GM10266 (cell line): ENCODE data around the gene IPPK.
A peak's percentile ranks its signal among the peaks of the same experiment; 100 is the strongest.

Experiments
- DNase-seq: peaks from one replicate; pipeline ENCODE4 v3.0.0; 2012; ENCODE audit errors: extremely low spot score
- TF ChIP-seq, protein P1 (sequence below): IDR thresholded peaks from 2 replicates; pipeline ENCODE4 v1.5.1; 2012; ENCODE audit warnings: mild to moderate bottlenecking, low read depth; ENCODE audit not compliant: control insufficient read depth, insufficient read depth; ENCODE audit errors: missing control alignments

Gene IPPK

DNA sequence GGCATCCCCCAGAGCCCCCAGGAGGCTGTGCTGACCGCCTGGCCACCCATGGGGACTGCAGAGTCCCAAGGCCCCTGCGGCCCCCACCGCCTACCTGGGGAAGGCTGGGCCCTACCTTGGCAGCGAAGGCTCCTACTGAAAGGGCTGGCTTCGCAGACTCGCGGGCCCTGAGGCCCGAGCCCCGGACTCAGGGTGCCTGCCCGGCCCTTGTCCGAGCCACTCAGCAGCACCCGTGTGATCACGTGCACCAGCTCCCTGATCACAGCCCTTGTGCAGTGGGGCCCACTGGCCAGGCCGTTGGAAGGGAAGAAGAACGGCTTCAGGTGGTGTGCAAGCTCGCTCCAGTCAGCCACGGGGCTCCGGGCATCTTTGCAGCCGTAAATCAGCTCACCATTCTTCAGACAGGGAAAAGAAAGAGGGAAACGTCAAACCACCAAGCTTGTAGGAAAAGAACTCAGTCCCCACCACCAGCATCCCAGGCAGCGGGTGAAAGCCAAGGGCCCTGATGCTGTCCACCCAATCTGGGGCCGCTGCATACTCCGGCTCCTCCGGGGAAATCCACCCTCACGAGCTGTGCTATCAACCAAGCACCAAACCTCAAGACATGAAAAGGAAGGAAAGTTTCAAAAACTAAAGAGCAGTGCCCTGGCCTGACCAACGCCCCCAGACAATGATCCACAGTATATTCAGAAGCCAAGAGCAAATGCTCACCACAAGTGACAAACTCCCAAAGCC is 31.9 kb downstream of the IPPK start:
- DNase-seq: no peak
- TF ChIP-seq, protein P1, sequence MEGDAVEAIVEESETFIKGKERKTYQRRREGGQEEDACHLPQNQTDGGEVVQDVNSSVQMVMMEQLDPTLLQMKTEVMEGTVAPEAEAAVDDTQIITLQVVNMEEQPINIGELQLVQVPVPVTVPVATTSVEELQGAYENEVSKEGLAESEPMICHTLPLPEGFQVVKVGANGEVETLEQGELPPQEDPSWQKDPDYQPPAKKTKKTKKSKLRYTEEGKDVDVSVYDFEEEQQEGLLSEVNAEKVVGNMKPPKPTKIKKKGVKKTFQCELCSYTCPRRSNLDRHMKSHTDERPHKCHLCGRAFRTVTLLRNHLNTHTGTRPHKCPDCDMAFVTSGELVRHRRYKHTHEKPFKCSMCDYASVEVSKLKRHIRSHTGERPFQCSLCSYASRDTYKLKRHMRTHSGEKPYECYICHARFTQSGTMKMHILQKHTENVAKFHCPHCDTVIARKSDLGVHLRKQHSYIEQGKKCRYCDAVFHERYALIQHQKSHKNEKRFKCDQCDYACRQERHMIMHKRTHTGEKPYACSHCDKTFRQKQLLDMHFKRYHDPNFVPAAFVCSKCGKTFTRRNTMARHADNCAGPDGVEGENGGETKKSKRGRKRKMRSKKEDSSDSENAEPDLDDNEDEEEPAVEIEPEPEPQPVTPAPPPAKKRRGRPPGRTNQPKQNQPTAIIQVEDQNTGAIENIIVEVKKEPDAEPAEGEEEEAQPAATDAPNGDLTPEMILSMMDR: no peak

DNA sequence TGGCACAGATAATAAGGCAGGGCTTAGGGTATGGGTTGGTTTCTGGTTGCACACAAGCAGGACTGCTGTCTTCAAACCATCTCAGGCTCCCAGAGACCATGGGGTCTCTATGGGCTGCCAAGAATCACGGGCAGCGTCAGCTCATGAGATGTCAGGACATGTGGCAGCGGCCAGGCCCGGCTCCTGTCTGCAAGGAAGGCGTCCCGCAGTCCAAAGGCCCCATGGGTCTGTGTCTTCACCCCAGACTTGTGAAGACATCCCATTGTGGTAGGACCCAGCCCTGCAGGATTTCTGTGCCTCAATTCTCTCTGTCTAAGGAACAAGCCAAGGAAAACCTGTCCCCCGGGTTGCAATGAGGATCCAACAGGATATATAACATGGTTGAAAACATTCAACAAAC is 32.6 kb downstream of the IPPK start:
- TF ChIP-seq, protein P1: no peak
- no peak for DNase-seq

DNA sequence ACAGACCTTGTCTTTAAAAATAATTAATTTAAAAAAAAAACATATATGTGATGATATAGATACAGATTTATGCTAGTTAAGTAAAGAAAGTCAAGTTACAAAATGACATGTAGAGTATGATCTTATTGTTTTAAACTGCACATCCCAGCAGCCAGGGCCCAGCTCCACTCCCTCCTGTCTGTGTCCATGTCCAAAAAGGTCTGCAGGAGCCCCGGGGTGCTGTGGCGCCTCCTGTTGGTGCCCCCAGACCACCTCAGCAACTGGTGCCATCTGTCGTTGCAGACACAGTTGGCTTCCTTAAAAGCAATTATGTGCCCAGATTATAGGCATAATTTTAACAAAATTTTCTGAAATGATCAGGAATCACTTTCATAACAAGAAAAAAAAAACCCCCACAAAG is 33.3 kb downstream of the IPPK start:
- TF ChIP-seq, protein P1: no peak
- DNase-seq: no peak

DNA sequence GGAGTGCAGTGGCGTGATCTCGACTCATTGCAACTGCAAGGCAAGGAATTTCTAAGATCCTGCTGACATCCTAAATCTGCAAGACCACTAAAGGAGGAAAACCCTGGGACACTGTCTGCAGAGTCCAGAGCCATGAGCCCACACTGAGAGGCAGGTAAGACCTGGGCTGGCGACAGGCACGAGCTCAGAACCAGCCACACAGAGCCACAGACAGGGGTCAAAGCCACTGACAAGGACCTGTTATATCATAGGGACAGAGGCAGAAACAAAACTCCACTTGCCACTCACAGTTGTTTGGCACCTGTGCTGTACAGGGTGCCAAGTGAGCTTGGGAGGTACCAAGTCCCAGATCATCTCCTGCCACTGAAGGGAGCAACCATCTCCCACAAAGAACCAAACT is 34.2 kb downstream of the IPPK start:
- DNase-seq: no peak
- TF ChIP-seq, protein P1: no peak

DNA sequence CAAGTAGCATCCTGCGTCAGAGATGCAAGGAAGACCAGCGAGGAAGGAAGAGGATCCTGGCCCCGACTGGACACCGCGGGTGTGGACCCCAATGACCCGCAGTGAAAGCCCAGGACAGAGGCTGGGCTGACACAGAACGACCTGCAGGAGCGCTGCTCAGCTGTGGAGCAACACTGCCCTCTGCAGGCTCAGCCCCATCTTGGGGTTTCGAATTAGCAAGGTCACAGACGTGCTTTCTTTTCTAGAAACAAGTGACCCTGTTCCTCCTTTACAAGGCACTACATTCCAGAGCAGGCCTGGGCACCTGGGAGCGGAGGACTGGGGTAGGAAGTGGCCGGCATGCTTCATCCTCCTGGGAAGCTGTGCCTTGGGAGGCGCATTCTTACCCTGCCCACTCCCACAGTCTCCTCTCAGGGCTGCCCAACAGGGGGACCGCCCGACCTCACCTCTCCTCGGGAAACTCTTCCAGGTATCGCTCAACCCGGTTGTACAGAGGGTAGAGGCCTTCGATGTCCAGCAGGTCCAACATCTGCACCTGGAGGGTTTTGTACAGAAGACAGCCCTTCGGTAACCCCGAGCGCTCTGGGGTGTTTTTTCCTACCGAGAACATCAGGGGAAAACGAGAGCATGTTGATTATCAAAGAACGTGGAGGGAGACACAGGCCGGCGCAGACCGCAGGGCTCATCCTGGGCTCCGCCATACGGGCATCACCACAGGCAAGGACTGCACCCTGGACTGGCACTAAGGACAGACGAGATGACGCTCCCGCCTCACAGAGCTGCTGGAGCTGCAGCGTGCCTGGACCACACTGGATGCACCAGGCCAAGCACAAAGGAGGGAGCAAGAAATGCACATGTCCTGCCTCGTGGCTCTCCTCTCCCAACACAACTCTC is 35.0 kb downstream of the IPPK start:
- TF ChIP-seq, protein P1: peak; percentile 94
- peak; percentile 84 for DNase-seq

DNA sequence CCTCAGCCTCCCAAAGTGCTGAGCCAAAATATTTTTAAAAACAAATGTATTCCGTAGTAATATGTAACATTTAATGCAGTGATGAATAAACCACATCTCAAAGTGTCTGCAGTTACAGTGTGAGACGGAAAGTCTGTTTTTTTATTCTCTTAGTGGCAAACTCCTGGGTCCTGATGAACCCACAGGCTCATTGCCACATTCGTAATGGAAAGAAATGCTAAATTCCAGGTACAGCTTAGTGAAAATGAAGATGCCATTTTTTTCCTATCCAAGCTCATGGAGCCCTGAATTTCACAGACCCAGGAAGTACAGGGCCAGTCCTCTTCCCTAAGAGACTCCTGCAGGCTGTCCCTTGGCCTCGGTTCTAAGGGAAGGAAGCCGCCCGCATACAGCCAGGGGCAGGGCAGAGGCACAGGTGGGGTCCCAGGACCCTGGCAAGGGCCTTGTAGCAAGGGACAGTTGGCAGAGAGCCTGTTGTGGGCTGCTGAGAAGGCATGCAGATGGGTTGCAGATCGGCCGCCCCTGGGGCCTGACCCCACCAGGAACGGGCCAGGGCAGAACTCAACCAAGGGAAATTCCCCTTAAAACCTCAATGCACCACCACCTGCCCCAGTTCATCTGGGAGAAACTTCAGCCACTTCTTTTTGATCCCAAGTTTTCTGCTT is 36.2 kb downstream of the IPPK start:
- DNase-seq: no peak
- TF ChIP-seq, protein P1: no peak

DNA sequence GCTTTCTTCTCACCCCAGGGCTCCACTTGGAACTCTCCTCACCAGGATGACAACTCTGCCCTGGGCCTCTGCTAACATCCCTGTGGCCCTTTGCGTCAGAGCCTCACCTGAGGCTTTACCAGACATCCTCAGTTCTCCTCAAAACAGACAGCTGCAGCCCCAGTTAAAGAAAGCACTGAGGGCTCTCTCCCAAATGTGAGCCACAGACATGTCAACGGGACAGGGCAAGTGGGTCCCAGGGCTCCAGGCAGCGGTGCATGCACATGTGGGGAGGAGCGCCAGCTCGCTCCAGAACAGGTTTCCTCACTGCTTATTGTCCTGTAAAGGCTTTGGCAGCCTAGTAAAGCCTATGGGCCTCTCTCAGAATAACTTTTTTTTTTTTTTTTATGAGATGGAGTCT is 37.3 kb downstream of the IPPK start:
- no peak for DNase-seq
- TF ChIP-seq, protein P1: no peak
